ENCODE data around the gene ZNF614.

DNA sequence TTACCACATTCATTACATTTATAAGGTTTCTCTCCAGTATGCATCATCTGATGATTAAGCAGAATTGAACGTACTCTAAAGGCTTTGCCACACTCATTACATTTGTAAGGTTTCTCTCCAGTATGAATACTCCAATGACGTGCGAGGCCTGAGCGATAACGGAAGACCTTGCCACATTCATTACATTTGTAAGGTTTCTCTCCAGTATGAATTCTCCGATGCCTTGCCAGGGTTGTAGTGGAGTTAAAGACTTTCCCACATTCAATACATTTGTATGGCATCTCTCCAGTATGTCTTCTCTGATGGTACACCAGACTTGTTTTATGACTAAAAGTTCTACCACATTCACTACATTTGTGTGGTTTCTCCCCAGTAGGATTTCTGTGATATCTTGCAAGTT is 37.2 kb upstream of the ZNF614 start:
- TF ChIP-seq, protein P1, sequence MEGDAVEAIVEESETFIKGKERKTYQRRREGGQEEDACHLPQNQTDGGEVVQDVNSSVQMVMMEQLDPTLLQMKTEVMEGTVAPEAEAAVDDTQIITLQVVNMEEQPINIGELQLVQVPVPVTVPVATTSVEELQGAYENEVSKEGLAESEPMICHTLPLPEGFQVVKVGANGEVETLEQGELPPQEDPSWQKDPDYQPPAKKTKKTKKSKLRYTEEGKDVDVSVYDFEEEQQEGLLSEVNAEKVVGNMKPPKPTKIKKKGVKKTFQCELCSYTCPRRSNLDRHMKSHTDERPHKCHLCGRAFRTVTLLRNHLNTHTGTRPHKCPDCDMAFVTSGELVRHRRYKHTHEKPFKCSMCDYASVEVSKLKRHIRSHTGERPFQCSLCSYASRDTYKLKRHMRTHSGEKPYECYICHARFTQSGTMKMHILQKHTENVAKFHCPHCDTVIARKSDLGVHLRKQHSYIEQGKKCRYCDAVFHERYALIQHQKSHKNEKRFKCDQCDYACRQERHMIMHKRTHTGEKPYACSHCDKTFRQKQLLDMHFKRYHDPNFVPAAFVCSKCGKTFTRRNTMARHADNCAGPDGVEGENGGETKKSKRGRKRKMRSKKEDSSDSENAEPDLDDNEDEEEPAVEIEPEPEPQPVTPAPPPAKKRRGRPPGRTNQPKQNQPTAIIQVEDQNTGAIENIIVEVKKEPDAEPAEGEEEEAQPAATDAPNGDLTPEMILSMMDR (IDR thresholded peaks at IDR 0.05 in 2 of 3, conservative IDR thresholded peaks at IDR 0.05 in 1 of 3; ENCODE audit: control insufficient read depth in 2 of 3, extremely low read depth in 1 of 3, insufficient read depth in 1 of 3, low read depth in 3 of 3, low read length in 3 of 3): no peak
- TF ChIP-seq, protein P2, sequence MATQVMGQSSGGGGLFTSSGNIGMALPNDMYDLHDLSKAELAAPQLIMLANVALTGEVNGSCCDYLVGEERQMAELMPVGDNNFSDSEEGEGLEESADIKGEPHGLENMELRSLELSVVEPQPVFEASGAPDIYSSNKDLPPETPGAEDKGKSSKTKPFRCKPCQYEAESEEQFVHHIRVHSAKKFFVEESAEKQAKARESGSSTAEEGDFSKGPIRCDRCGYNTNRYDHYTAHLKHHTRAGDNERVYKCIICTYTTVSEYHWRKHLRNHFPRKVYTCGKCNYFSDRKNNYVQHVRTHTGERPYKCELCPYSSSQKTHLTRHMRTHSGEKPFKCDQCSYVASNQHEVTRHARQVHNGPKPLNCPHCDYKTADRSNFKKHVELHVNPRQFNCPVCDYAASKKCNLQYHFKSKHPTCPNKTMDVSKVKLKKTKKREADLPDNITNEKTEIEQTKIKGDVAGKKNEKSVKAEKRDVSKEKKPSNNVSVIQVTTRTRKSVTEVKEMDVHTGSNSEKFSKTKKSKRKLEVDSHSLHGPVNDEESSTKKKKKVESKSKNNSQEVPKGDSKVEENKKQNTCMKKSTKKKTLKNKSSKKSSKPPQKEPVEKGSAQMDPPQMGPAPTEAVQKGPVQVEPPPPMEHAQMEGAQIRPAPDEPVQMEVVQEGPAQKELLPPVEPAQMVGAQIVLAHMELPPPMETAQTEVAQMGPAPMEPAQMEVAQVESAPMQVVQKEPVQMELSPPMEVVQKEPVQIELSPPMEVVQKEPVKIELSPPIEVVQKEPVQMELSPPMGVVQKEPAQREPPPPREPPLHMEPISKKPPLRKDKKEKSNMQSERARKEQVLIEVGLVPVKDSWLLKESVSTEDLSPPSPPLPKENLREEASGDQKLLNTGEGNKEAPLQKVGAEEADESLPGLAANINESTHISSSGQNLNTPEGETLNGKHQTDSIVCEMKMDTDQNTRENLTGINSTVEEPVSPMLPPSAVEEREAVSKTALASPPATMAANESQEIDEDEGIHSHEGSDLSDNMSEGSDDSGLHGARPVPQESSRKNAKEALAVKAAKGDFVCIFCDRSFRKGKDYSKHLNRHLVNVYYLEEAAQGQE (IDR thresholded peaks at IDR 0.05; ENCODE audit: low read depth, low read length): no peak
- TF ChIP-seq YBX1 (IDR thresholded peaks at IDR 0.05): no peak

Measured in GM12878 (cell line).